ENCODE data around the gene RAD23A. TPM values are rescaled to one million over a fixed set of nuclear protein-coding genes. Genes with fewer than 3 reads are reported as not detected.

Gene RAD23A
- total and polyA plus RNA-seq, 10 of the 15 experiments (the other 5 are each of a cell fraction or from before 2014, with no cell fraction given) = 8.8 to 198 (median 119) TPM

DNA sequence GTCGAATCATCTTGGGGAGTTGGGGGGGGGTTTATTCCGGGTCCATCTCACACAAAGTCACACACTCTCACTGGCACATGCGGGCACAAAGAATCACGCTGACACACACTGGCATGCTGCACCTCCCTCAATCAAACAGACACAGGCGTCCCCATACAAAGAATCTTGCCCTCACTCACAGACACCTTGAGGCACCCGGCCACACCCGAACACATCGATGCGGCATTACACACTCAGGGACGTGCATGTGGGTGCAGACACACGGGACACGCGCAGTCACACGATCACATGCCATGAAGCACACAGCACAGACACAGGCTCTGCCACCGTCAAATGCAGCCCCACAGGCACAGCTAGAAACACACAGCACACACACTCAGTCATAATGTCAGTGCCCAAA lies 57.4 kb downstream of the RAD23A start (continued):
- TF ChIP-seq, protein P1, sequence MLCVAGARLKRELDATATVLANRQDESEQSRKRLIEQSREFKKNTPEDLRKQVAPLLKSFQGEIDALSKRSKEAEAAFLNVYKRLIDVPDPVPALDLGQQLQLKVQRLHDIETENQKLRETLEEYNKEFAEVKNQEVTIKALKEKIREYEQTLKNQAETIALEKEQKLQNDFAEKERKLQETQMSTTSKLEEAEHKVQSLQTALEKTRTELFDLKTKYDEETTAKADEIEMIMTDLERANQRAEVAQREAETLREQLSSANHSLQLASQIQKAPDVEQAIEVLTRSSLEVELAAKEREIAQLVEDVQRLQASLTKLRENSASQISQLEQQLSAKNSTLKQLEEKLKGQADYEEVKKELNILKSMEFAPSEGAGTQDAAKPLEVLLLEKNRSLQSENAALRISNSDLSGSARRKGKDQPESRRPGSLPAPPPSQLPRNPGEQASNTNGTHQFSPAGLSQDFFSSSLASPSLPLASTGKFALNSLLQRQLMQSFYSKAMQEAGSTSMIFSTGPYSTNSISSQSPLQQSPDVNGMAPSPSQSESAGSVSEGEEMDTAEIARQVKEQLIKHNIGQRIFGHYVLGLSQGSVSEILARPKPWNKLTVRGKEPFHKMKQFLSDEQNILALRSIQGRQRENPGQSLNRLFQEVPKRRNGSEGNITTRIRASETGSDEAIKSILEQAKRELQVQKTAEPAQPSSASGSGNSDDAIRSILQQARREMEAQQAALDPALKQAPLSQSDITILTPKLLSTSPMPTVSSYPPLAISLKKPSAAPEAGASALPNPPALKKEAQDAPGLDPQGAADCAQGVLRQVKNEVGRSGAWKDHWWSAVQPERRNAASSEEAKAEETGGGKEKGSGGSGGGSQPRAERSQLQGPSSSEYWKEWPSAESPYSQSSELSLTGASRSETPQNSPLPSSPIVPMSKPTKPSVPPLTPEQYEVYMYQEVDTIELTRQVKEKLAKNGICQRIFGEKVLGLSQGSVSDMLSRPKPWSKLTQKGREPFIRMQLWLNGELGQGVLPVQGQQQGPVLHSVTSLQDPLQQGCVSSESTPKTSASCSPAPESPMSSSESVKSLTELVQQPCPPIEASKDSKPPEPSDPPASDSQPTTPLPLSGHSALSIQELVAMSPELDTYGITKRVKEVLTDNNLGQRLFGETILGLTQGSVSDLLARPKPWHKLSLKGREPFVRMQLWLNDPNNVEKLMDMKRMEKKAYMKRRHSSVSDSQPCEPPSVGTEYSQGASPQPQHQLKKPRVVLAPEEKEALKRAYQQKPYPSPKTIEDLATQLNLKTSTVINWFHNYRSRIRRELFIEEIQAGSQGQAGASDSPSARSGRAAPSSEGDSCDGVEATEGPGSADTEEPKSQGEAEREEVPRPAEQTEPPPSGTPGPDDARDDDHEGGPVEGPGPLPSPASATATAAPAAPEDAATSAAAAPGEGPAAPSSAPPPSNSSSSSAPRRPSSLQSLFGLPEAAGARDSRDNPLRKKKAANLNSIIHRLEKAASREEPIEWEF (IDR thresholded peaks at IDR 0.05; ENCODE audit: insufficient replicate concordance, low read depth, low read length) = no peak
- TF ChIP-seq SUPT20H (IDR thresholded peaks at IDR 0.05; ENCODE audit: borderline replicate concordance, control insufficient read depth, low read depth, low read length) = no peak
- TF ChIP-seq, protein P2, sequence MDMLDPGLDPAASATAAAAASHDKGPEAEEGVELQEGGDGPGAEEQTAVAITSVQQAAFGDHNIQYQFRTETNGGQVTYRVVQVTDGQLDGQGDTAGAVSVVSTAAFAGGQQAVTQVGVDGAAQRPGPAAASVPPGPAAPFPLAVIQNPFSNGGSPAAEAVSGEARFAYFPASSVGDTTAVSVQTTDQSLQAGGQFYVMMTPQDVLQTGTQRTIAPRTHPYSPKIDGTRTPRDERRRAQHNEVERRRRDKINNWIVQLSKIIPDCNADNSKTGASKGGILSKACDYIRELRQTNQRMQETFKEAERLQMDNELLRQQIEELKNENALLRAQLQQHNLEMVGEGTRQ (IDR thresholded peaks at IDR 0.05; ENCODE audit: borderline replicate concordance, low read depth, low read length) = no peak

Small RNA genes lying within 50 kb of the gene (microRNA-seq; reads per million reads assigned to microRNA genes)
- gene MIR5695 = not detected
- gene MIR6515 = 3.4 reads per million, percentile 18 among the genes with 10 or more reads in this experiment

Small RNA genes lying within 50 kb of the gene (small RNA-seq; reads per million reads assigned to genes)
- 0.20 reads per million for gene MIR5695
- gene MIR6515 = 2.4 reads per million, percentile 68 among the genes with 10 or more reads in this experiment

Other genes starting within 250 kb of the RAD23A start
Only the 7 nearest of the 26 such genes appear.
- gene GCDH, start 54.7 kb upstream of the RAD23A start, total RNA-seq (2014; rRNA removed) = 43.6 and 50.1 TPM in 2 replicates
- 24.6 and 26.6 TPM in 2 replicates for gene GCDH, start 54.7 kb upstream of the RAD23A start, total RNA-seq (2014; rRNA removed; fragmentation: Illumina TruSeq; extraction: Trizol)
- 49.0 and 52.3 TPM in 2 replicates for gene GCDH, start 54.7 kb upstream of the RAD23A start, total RNA-seq (2021)
- gene GCDH, start 54.7 kb upstream of the RAD23A start, polyA plus RNA-seq (2011; rRNA removed) = 18.9 and 29.4 TPM in 2 replicates
- 7.8 and 20.7 TPM in 2 replicates for gene GCDH, start 54.7 kb upstream of the RAD23A start, polyA plus RNA-seq (2014; fragmentation: Illumina TruSeq; extraction: Trizol)
- 10 to 100 TPM in 1 of 2 experiments, 1 to 10 TPM in 1; 4.2 to 14.6 TPM for gene GCDH, start 54.7 kb upstream of the RAD23A start, polyA plus RNA-seq (2014; fragmentation: Nextera tagmentation; extraction: Ambion mirVana)
- gene GCDH, start 54.7 kb upstream of the RAD23A start, polyA plus RNA-seq (2014; rRNA removed) = 60.9 and 69.0 TPM in 2 replicates
- gene GCDH, start 54.7 kb upstream of the RAD23A start, polyA plus RNA-seq (2016; fragmentation: Nextera tagmentation; extraction: Ambion mirVana) = 10 to 100 TPM; 67.1 to 69.4 TPM
- gene SYCE2, start 26.6 kb upstream of the RAD23A start, total RNA-seq (2014; rRNA removed) = 0.62 and 0.82 TPM in 2 replicates
- gene SYCE2, start 26.6 kb upstream of the RAD23A start, total RNA-seq (2014; rRNA removed; fragmentation: Illumina TruSeq; extraction: Trizol) = 1.1 and 1.6 TPM in 2 replicates
- 0.41 and 1.0 TPM in 2 replicates for gene SYCE2, start 26.6 kb upstream of the RAD23A start, total RNA-seq (2021)
- gene SYCE2, start 26.6 kb upstream of the RAD23A start, polyA plus RNA-seq (2011; rRNA removed) = 0.69 and 0.94 TPM in 2 replicates
- gene SYCE2, start 26.6 kb upstream of the RAD23A start, polyA plus RNA-seq (2014; fragmentation: Illumina TruSeq; extraction: Trizol) = 0.76 and 1.1 TPM in 2 replicates
- under 1 TPM; 0.61 to 0.66 TPM for gene SYCE2, start 26.6 kb upstream of the RAD23A start, polyA plus RNA-seq (2014; fragmentation: Nextera tagmentation; extraction: Ambion mirVana)
- 0.54 and 0.79 TPM in 2 replicates for gene SYCE2, start 26.6 kb upstream of the RAD23A start, polyA plus RNA-seq (2014; rRNA removed)
- gene SYCE2, start 26.6 kb upstream of the RAD23A start, polyA plus RNA-seq (2016; fragmentation: Nextera tagmentation; extraction: Ambion mirVana) = 1 to 10 TPM; 2.1 to 2.3 TPM
- 120 and 148 TPM in 2 replicates for gene FARSA, start 12.2 kb upstream of the RAD23A start, total RNA-seq (2014; rRNA removed)
- gene FARSA, start 12.2 kb upstream of the RAD23A start, total RNA-seq (2014; rRNA removed; fragmentation: Illumina TruSeq; extraction: Trizol) = 30.4 and 36.4 TPM in 2 replicates
- 126 and 141 TPM in 2 replicates for gene FARSA, start 12.2 kb upstream of the RAD23A start, total RNA-seq (2021)
- 7.2 and 32.5 TPM in 2 replicates for gene FARSA, start 12.2 kb upstream of the RAD23A start, polyA plus RNA-seq (2011; rRNA removed)
- gene FARSA, start 12.2 kb upstream of the RAD23A start, polyA plus RNA-seq (2014; fragmentation: Illumina TruSeq; extraction: Trizol) = 11.7 and 67.9 TPM in 2 replicates
- gene FARSA, start 12.2 kb upstream of the RAD23A start, polyA plus RNA-seq (2014; fragmentation: Nextera tagmentation; extraction: Ambion mirVana) = 10 to 100 TPM; 20.3 to 37.5 TPM
- 85.0 and 107 TPM in 2 replicates for gene FARSA, start 12.2 kb upstream of the RAD23A start, polyA plus RNA-seq (2014; rRNA removed)
- 100 to 1,000 TPM; 192 to 212 TPM for gene FARSA, start 12.2 kb upstream of the RAD23A start, polyA plus RNA-seq (2016; fragmentation: Nextera tagmentation; extraction: Ambion mirVana)
- gene CALR, start 7.3 kb upstream of the RAD23A start, total RNA-seq (2014; rRNA removed) = 824 and 916 TPM in 2 replicates
- 719 and 809 TPM in 2 replicates for gene CALR, start 7.3 kb upstream of the RAD23A start, total RNA-seq (2014; rRNA removed; fragmentation: Illumina TruSeq; extraction: Trizol)
- 891 and 983 TPM in 2 replicates for gene CALR, start 7.3 kb upstream of the RAD23A start, total RNA-seq (2021)
- 360 and 518 TPM in 2 replicates for gene CALR, start 7.3 kb upstream of the RAD23A start, polyA plus RNA-seq (2011; rRNA removed)
- gene CALR, start 7.3 kb upstream of the RAD23A start, polyA plus RNA-seq (2014; fragmentation: Illumina TruSeq; extraction: Trizol) = 690 and 703 TPM in 2 replicates
- gene CALR, start 7.3 kb upstream of the RAD23A start, polyA plus RNA-seq (2014; fragmentation: Nextera tagmentation; extraction: Ambion mirVana) = 100 to 1,000 TPM; 202 to 216 TPM
- gene CALR, start 7.3 kb upstream of the RAD23A start, polyA plus RNA-seq (2014; rRNA removed) = 685 and 856 TPM in 2 replicates
- gene CALR, start 7.3 kb upstream of the RAD23A start, polyA plus RNA-seq (2016; fragmentation: Nextera tagmentation; extraction: Ambion mirVana) = 1,000 to 10,000 TPM; 1,394 to 1,451 TPM
- 37.6 and 56.4 TPM in 2 replicates for gene GADD45GIP1, start 11.4 kb downstream of the RAD23A start, total RNA-seq (2014; rRNA removed)
- gene GADD45GIP1, start 11.4 kb downstream of the RAD23A start, total RNA-seq (2014; rRNA removed; fragmentation: Illumina TruSeq; extraction: Trizol) = 17.6 and 19.2 TPM in 2 replicates
- 35.0 and 35.4 TPM in 2 replicates for gene GADD45GIP1, start 11.4 kb downstream of the RAD23A start, total RNA-seq (2021)
- 17.7 and 25.3 TPM in 2 replicates for gene GADD45GIP1, start 11.4 kb downstream of the RAD23A start, polyA plus RNA-seq (2011; rRNA removed)
- gene GADD45GIP1, start 11.4 kb downstream of the RAD23A start, polyA plus RNA-seq (2014; fragmentation: Illumina TruSeq; extraction: Trizol) = 1.00 and 6.4 TPM in 2 replicates
- gene GADD45GIP1, start 11.4 kb downstream of the RAD23A start, polyA plus RNA-seq (2014; fragmentation: Nextera tagmentation; extraction: Ambion mirVana) = 10 to 100 TPM in 1 of 2 experiments, 1 to 10 TPM in 1; 5.1 to 13.4 TPM
- 58.1 and 68.0 TPM in 2 replicates for gene GADD45GIP1, start 11.4 kb downstream of the RAD23A start, polyA plus RNA-seq (2014; rRNA removed)
- 100 to 1,000 TPM; 124 to 136 TPM for gene GADD45GIP1, start 11.4 kb downstream of the RAD23A start, polyA plus RNA-seq (2016; fragmentation: Nextera tagmentation; extraction: Ambion mirVana)
- gene DAND5, start 23.7 kb downstream of the RAD23A start, total RNA-seq (2014; rRNA removed) = 0.06 TPM in 1 of 2 replicates, not detected in the other
- not detected in 2 replicates for gene DAND5, start 23.7 kb downstream of the RAD23A start, total RNA-seq (2014; rRNA removed; fragmentation: Illumina TruSeq; extraction: Trizol)
- 0.11 and 0.15 TPM in 2 replicates for gene DAND5, start 23.7 kb downstream of the RAD23A start, total RNA-seq (2021)
- 0.04 TPM in 1 of 2 replicates, not detected in the other for gene DAND5, start 23.7 kb downstream of the RAD23A start, polyA plus RNA-seq (2011; rRNA removed)
- 0.10 TPM in 1 of 2 replicates, not detected in the other for gene DAND5, start 23.7 kb downstream of the RAD23A start, polyA plus RNA-seq (2014; fragmentation: Illumina TruSeq; extraction: Trizol)
- under 1 TPM in 1 of 2 experiments, not detected in 1; 0.15 TPM for gene DAND5, start 23.7 kb downstream of the RAD23A start, polyA plus RNA-seq (2014; fragmentation: Nextera tagmentation; extraction: Ambion mirVana)
- 0.12 TPM in 1 of 2 replicates, not detected in the other for gene DAND5, start 23.7 kb downstream of the RAD23A start, polyA plus RNA-seq (2014; rRNA removed)
- gene DAND5, start 23.7 kb downstream of the RAD23A start, polyA plus RNA-seq (2016; fragmentation: Nextera tagmentation; extraction: Ambion mirVana) = under 1 TPM in 1 of 2 experiments, not detected in 1; 0.10 TPM
- gene NFIX, start 49.6 kb downstream of the RAD23A start, total RNA-seq (2014; rRNA removed) = 0.22 and 0.28 TPM in 2 replicates
- 0.13 and 0.18 TPM in 2 replicates for gene NFIX, start 49.6 kb downstream of the RAD23A start, total RNA-seq (2014; rRNA removed; fragmentation: Illumina TruSeq; extraction: Trizol)
- 2.2 and 2.9 TPM in 2 replicates for gene NFIX, start 49.6 kb downstream of the RAD23A start, total RNA-seq (2021)
- 0.19 and 0.88 TPM in 2 replicates for gene NFIX, start 49.6 kb downstream of the RAD23A start, polyA plus RNA-seq (2011; rRNA removed)
- gene NFIX, start 49.6 kb downstream of the RAD23A start, polyA plus RNA-seq (2014; fragmentation: Illumina TruSeq; extraction: Trizol) = 0.22 and 0.28 TPM in 2 replicates
- under 1 TPM; 0.02 TPM for gene NFIX, start 49.6 kb downstream of the RAD23A start, polyA plus RNA-seq (2014; fragmentation: Nextera tagmentation; extraction: Ambion mirVana)
- 0.32 and 0.94 TPM in 2 replicates for gene NFIX, start 49.6 kb downstream of the RAD23A start, polyA plus RNA-seq (2014; rRNA removed)
- under 1 TPM; 0.20 to 0.49 TPM for gene NFIX, start 49.6 kb downstream of the RAD23A start, polyA plus RNA-seq (2016; fragmentation: Nextera tagmentation; extraction: Ambion mirVana)

All from GM12878 (cell line).